GM18867 (cell line): ENCODE measurements around the gene DPP7.

Source experiments
- ATAC-seq: cut with Tn5 transposase; IDR thresholded peaks from one replicate; pipeline ENCODE4 v1.9.1; 2021; ENCODE audit warnings: mild to moderate bottlenecking, moderate library complexity; ENCODE audit not compliant: unreplicated experiment

Gene DPP7

DNA sequence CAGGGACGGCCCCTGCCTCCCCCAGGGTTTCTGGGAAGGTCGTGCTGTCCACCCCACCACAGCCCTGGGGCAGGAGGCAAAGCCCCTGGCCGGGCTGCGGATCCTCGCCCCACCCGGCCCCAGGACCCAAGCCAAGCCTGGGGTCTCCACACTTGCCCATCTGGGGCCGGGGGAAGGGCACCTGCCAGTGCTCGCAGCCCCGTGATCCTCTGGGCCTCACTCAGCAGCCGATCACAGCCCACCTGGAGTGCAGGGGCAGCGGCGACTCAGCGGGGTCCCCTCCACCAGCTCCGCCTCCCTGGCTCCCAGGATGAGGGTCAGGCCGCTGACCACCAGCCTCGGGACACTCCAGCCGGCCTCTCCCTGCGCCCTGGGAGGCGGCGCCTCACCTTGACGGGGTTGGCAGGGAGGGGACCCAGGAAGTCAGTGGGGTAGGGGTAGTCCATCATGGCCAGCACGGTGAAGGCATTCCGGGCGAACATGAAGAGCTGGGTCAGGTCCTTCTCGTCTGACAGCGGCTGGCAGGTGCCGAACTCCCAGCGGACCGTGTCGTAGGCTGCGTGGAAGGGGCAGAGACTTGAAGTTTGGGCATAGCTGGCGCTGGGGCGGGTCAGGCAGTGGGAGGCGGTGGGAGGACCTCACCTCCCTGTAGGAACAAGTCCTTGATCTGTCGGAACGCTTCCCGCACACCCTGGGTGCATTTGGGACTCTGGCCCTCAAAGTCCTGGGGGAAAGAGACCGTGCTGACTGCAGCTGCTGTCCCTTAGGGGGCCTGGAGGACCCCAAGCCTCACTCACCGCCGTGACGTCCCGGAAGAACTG is 1.8 kb downstream of the DPP7 start:
- no peak for ATAC-seq

- no peak for ATAC-seq
These were observed 2.6 kb downstream of the DPP7 start for GRCh38 chr9:137111788-137112563.

DNA sequence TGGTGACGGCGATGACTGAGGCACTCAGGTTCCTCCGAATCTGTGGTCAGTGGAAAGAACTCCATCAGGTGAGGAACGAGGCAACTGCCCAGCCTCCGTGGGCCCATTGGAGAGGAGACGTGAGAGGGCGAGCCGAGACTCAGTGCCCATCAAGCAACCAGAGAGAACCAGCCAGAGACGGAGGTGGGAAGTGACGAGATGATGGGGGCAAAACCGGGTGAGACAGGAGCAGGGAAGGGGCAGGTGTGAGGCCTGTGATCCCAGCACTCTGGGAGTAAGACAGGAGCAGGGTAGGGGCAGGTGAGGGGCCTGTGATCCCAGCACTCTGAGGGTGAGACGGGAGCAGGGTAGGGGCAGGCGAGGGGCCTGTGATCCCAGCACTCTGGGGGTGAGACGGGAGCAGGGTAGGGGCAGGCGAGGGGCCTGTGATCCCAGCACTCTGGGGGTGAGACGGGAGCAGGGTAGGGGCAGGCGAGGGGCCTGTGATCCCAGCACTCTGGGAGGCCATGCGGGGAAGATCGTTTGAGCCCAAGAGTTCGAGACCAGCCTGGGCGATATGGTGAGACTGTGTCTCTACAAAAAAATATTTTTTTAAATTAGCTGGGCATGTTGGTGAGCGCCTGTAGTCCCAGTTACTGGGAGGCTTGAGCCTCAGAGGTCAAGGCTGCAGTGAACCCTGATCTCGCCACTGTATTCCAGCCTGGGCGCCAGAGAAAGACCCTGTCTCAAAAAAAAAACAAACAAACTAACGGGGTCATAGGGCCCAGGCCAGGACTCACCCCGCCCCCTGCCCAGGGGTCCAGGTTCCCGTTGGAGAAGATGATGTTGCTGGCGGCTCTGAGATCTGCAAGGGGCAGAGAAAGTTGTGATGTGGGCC is 3.4 kb downstream of the DPP7 start:
- no peak for ATAC-seq

GRCh38 chr9:137110147-137110910 is 4.2 kb downstream of the DPP7 start:
- ATAC-seq: no peak

GRCh38 chr9:137109250-137110146 is 5.0 kb downstream of the DPP7 start:
- ATAC-seq: no peak

GRCh38 chr9:137108608-137109249 is 5.8 kb downstream of the DPP7 start:
- ATAC-seq: no peak

DNA sequence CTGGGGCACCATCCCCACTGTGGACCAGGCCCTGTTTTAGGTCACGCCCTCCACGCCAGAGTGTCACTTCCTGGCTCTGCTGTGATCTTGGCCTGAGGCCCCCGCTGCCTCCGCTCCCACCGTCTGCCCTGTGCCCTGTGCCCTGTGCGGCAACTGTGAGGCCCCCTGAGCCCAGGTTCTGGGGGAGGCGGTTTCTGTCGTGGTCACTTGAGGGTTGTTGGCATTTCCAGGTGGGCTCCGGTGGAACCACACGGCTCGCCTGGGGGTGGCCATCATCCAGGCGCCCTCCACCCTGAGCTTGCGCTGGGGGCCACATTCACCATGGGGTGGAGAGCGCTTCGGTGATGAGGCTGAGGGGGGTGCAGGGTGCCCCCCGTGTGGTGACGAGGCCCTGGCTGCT is 6.6 kb downstream of the DPP7 start:
- ATAC-seq: no peak

DNA sequence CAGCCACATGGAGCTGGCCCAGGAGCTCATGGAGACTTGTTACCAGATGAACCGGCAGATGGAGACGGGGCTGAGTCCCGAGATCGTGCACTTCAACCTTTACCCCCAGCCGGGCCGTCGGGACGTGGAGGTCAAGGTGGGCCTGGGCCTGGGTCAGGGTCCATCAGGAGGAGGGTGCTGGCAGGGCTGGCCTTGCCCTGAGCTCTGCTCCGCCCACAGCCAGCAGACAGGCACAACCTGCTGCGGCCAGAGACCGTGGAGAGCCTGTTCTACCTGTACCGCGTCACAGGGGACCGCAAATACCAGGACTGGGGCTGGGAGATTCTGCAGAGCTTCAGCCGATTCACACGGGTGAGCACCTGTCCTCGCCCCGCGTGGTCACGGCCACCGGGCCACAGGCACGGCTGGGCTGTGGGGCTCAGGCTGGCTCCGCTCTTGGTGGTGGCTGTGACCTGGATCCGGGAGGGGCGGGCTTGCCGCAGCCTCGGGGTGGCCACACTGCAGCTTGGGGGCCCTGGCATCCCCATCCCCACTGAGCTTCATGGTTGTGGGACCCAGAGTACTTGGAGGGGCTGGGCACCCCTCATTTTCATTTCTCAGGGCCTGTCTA is 7.1 kb downstream of the DPP7 start:
- no peak for ATAC-seq

GRCh38 chr9:137106662-137107250 is 7.8 kb downstream of the DPP7 start:
- no peak for ATAC-seq

DNA sequence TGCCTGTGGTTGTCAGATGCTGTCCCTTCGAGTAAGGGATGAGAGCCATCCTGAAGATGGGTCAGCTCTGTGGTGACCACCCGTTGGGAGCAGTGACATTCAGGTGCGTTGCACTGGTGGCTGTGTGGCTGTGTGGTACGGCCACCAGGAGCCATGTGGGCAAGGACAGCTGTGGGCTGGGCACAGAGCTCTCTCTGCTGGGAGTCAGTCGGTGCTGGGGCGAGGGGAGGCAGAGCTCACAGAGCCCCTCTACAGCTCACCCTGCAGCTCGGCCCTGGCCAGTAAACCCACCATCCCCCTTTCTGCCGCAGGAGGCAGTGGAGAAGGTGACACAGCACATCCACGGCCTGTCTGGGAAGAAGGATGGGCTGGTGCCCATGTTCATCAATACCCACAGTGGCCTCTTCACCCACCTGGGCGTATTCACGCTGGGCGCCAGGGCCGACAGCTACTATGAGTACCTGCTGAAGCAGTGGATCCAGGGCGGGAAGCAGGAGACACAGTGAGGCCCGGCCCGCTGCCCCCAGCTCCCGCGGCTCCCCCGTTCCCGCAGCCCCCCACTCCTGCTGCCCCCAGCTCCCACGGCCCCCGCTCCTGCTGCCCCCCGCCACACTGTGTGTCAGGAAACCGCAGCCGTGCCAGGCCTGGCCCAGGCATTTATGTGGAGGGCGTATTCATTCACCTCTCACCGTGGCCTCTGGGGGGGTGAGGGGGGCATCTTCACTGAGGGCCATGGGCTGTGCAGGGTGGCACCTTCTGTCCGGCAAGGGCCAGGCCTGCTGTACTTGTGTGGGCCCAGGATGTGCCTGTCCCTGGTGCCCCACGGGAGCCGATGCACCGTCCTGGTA is 8.5 kb downstream of the DPP7 start:
- ATAC-seq: no peak

DNA sequence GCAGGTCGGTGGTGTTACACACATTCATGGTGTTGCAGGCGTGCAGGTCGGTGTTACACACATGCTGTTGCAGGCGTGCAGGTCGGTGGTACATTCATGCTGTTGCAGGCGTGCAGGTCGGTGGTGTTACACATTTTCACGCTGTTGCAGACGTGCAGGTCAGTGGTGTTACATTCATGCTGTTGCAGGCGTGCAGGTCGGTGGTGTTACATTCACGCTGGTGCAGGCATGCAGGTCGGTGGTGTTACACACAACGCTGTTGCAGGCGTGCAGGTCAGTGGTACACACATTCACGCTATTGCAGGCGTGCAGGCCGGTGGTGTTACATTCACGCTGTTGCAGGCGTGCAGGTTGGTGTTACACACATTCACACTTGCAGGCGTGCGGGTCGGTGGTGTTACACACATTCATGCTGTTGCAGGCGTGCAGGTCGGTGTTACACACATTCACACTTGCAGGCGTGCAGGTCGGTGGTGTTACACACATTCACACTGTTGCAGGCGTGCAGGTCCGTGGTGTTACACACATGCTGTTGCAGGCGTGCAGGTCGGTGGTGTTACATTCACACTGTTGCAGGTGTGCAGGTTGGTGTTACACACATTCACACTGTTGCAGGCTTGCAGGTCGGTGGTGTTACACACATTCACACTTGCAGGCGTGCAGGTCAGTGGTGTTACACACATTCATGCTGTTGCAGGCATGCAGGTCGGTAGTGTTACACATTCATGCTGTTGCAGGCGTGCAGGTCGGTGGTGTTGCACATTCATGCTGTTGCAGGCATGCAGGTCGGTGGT is 11.1 kb downstream of the DPP7 start:
- no peak for ATAC-seq

- no peak for ATAC-seq
These were observed 15.3 kb downstream of the DPP7 start for GRCh38 chr9:137099231-137099630.

GRCh38 chr9:137097761-137098462 is 16.6 kb downstream of the DPP7 start:
- no peak for ATAC-seq

- no peak for ATAC-seq
These were observed 17.6 kb downstream of the DPP7 start for GRCh38 chr9:137096785-137097546.
